GM21360 (cell line): ENCODE measurements around the gene TTYH3.

Experiments
- ATAC-seq: cut with Tn5 transposase; IDR thresholded peaks from one replicate; pipeline ENCODE4 v1.9.1; 2021; ENCODE audit warnings: mild to moderate bottlenecking, moderate library complexity; ENCODE audit not compliant: unreplicated experiment

TTYH3 gene

DNA sequence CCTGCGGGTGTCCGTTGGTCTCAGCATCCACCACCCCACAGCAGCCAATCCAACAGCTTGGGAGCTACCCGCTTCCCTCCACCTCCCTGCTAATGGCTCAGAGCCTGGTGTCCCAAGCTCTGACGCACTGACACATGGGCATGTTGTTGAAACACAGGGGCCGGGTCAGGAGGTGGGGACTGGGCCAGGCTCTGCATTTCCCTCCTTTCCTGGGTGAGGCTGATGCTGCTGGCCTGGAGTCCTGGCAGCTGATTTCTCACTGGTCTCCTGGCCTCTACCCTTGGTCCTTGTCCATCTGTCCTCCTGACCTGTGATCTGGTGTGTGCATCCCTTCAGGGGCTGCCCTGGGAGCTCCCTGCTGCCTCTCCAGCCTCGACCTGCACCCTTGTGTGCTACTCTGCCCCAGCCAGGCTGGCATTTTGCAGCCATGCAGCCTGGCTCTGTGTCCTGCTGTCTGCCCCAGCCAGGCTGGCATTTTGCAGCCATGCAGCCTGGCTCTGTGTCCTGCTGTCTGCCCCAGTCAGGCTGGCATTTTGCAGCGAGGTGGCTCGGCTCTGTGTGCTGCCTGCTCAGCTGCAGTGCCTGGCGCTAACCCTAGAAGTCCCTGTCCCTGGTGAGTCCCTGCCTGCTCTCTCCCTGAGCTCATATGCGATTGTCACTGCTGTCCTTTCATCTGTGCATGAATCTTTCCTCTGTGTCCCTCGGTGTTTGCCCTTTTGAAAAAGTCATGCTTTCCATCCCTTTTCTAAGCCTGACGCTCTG, 70.2 kb downstream of the TTYH3 start:
- ATAC-seq: no peak

DNA sequence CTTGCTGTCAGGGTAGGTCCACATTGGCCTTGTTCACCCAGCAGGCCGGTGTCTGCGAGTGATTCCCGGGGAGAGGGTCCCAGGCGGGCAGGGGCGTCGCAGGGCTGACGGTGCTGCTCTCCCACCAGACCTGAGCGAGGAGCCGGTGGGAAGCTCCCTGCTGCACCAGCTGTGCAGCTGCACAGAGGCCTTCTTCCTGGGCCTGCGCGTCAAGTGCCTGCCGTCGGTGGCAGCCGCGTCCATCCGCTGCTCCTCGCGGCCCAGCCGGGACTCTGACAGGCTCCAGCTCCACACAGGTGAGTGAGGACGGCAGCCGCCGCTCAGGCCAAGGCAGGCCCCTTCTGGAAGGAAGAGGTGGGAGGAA, 70.8 kb downstream of the TTYH3 start:
- ATAC-seq: no peak

DNA sequence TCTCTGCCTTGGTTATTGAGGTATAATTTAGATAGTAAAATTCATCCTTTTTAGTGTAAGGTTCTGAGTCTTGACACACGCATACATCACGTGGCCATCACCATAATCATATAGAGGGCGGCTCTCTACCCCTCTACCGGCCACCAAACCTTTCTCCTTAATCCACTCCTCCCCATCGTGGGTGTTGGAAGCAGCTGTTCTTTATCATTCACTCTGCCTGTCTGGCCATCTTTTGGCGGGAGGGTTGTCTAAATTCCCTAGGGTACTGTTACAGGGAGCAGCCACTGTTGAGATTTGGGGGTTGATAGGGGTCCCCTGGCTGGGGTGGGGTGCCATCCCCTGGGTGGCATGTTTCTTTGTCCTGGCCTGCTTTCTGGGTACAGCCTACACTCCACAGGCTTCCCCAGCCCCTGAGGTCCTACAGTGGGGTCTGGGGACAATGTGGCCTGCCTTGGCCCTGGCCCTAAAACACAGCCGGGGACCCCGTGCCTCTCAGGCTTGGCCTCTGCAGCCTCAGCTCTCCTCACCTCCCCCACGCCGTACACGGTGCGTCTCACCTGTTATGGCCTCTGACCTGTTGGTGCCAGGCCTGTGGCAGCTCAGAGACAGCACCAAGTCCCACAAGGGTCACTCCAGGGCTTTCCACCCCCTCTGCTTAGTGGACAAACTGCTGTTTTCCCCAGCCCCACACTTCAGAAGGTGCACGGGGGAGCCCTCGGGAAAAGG, 73.7 kb downstream of the TTYH3 start:
- no peak for ATAC-seq

- ATAC-seq: no peak
Observed at GRCh38 chr7:2706685-2707126, 74.9 kb downstream of the TTYH3 start.

DNA sequence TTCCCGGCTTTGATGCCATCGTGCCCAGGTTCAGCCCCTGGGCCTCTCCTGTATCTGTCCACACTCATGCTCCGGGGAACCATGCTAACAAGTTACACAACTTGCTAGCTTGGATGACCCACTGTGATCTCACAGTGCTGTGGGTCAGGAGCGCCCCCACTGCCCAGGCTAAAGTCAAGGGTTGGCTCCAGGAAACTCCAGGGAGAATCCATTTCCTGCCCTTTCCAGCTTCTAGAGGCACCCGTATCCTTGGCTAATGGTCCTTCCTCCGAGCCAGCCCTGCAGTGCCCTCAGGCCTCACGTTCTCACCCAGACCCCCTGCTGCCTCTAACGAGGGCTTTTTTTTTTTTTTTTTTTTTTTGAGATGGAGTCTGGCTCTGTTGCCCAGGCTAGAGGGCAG, 75.7 kb downstream of the TTYH3 start:
- no peak for ATAC-seq

DNA sequence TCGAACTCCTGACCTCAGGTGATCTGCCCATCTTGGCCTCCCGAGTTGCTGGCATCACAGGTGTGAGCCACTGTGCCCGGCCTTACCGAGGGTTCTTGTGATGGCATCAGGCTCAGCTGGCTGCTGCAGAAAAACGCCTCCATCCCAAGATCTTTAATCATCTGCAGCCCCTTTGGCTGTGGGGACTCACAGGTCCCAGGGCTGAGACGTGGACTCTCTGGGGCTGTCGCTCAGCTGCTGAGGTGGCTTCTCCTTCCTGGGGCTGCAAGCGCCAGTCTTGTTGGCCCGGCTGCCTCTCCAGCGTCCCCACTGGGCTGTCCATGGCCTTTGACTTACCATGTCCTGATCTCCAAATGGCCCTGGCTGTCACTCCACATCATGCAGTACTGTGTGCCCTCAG, 76.3 kb downstream of the TTYH3 start:
- ATAC-seq: no peak

- ATAC-seq: no peak
Observed at GRCh38 chr7:2708547-2709310, 76.9 kb downstream of the TTYH3 start.

DNA sequence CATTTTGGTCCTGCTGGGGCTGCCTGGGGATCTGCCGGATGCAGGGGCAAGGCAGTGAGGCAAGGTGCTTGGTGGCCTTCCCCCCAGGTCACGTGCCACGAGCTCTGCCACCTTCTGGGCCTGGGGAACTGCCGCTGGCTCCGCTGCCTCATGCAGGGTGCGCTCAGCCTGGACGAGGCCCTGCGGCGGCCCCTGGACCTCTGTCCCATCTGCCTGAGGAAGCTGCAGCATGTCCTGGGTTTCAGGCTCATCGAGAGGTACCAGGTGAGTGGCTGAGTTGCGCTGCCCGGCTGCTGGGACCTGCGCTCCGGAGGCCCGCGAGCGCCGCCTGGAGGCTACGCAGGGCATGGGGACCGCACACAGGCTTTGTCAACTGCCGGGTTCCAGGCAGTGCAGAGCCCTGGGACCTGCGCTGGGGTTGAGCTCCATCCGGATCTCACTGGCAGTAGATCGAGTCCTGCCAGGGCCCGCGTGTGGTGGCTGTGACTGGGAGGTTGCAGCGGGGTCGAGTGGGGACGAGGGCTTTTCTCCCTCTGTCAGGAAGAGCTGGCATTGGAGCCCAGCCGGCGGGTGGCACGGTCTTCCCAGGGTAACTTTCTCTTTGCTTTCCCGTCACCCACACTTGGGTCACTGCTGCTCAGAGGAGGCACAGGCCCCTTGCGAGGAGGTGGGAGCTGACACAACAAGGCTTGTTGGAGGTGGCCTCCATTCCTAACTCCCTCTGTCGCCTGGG, 77.9 kb downstream of the TTYH3 start:
- peak; percentile 89 for ATAC-seq

DNA sequence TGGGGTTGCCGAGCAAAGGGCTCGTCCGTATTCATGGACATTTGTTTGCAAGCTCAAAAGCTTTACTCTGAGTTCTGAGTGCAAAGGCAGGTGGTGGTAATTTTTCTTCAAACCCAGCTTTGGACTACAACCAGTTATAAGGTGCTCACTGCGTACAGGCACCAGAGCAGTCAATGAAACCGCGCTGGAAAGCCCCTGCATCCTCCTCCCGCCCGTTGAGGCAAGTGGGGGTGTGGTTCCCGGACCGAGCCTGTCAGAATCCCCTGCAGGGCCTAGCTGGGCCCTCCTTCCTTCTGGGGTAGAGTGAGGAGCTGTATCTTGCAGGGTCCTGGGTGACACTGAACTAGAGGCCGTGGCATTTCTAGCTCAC, 78.5 kb downstream of the TTYH3 start:
- no peak for ATAC-seq

DNA sequence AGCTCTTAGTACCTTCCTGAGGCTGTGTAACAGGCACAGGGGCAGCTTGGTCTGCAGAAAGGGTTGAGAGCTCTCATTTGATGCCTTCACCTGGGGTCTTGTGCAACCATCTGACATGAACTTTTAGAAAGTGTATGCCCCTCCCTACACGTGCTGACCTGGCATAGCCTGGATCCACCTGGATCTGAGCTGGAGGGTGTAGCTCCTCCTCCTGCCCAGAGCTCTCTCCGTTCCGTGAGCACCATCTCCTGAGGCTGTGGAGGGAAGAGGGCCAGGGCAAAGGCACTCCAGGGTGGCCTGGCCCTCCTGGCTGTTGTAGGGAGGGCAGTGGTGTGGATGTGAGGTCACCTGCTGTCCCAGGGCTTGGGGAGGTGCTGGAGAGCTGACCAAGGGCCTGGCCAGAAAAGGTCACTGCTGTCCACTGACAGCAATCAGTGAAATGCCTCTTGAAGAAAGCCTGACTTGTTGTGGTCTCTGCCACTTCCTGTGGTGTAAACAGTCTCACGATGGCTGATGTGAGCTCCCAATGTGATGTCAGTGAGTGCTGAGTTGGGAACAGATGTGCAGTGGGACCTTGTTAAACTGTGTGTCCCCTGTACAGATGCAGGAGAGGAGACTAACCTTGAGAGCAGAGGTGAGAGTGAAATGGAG, 79.2 kb downstream of the TTYH3 start:
- ATAC-seq: no peak

GRCh38 chr7:2711895-2712675, 80.3 kb downstream of the TTYH3 start:
- no peak for ATAC-seq

GRCh38 chr7:2713370-2713769, 81.6 kb downstream of the TTYH3 start:
- ATAC-seq: no peak

- no peak for ATAC-seq
Observed at GRCh38 chr7:2713978-2714377, 82.2 kb downstream of the TTYH3 start.
